SK-N-MC (cell line): ENCODE data around the gene SLC35E1.

Source experiments
- DNase-seq: peaks from one replicate; pipeline ENCODE4 v3.0.0-alpha.2; 2011; ENCODE audit warnings: low read depth, low spot score
- H3K27ac ChIP-seq: fragments of 200-600 bp; sonication (generic); 2 replicates; pipeline ENCODE4 v1.5.1; 2016; ENCODE audit warnings: mixed run types
- H3K36me3 ChIP-seq: fragments of 200-600 bp; sonication (generic); 2 replicates; pipeline ENCODE4 v1.6.1; 2017; ENCODE audit warnings: antibody characterized with exemption, low read length, mixed read lengths; ENCODE audit not compliant: insufficient read depth
- H3K4me3 ChIP-seq: fragments of 200-600 bp; sonication (generic); 2 replicates; pipeline ENCODE4 v1.5.1; 2016
- H3K9ac ChIP-seq: fragments of 200-600 bp; sonication (generic); 2 replicates; pipeline ENCODE4 v1.8.0; 2017; ENCODE audit warnings: mixed run types, mixed read lengths; ENCODE audit not compliant: insufficient read length
- H3K9me3 ChIP-seq: fragments of 200-600 bp; sonication (generic); 2 replicates; pipeline ENCODE4 v1.6.1; 2017; ENCODE audit warnings: low read depth, mild to moderate bottlenecking, antibody characterized with exemption, low read length, moderate library complexity, mixed read lengths
- EZH2 ChIP-seq: fragments of 200-600 bp; sonication (generic); IDR thresholded peaks from one replicate; pipeline ENCODE4 v1.6.1; 2017; ENCODE audit warnings: antibody characterized with exemption
- FOXP2 ChIP-seq: optimal IDR thresholded peaks from 2 replicates; pipeline ENCODE3; 2011; ENCODE audit warnings: mild to moderate bottlenecking, moderate library complexity; ENCODE audit not compliant: insufficient read depth; ENCODE audit errors: extremely low read length, control extremely low read depth
- POLR2AphosphoS5 ChIP-seq: IDR thresholded peaks from 2 replicates; pipeline ENCODE4 v1.6.1; 2012; ENCODE audit warnings: mild to moderate bottlenecking, low read depth, low read length, borderline replicate concordance

The SLC35E1 gene

DNA sequence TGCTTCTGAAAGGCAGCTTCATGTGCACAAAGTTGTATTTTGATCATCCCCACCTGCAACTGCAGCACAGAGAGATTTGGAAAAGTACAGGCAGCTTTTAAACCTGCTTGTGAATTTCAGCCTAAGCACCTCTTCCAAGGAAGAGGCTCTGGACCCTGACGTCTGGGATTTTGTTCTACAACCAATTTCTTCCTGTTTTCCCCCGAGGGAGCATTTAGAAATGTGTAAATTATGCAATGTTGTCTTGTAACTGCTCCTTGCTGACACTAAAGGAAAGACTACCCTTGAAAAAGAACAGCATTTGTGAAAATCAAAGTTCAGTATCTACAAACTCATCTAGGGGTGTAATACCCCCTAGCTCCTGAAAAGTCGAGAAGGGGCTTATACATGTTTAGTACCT is 40.4 kb upstream of the SLC35E1 start:
- DNase-seq = no peak
- Histone ChIP-seq H3K9me3 (no peaks in the 10 kb centered on the region), H3K4me3 (peak overlapping the region; percentile 53), H3K36me3 (no peaks in the 10 kb centered on the region), H3K27ac (peak overlapping the region; percentile 48), H3K9ac (no peak overlapping the region)
- TF ChIP-seq FOXP2 = peak; percentile 73
- no peak for TF ChIP-seq EZH2

DNA sequence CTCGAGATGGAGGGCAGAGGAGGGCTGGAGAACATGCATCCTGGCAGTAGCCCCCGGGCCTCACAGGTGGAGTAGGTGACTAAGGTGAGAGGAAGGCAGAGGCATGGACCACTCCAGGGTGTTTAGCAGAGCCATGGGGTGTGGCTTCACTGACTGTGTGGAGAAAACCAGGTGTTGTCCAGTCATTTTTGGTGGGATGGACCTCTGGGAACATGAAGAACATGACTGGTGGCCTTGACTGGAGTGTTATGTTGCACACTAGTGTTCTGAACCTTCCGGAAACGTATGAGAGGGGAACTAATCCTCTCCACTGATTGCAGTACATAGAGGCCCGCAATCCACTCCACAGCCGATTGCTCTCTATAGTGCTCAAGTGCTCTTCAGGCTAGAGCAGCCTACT is 38.9 kb upstream of the SLC35E1 start:
- no peak overlapping the region for H3K4me3 ChIP-seq
- no peak overlapping the region for H3K27ac ChIP-seq
- H3K36me3 ChIP-seq = no peaks in the 10 kb centered on the region
- TF ChIP-seq POLR2AphosphoS5 (no peak), FOXP2 (no peak), EZH2 (no peak)
- no peaks in the 10 kb centered on the region for H3K9me3 ChIP-seq
- DNase-seq = no peak
- H3K9ac ChIP-seq = no peak overlapping the region

DNA sequence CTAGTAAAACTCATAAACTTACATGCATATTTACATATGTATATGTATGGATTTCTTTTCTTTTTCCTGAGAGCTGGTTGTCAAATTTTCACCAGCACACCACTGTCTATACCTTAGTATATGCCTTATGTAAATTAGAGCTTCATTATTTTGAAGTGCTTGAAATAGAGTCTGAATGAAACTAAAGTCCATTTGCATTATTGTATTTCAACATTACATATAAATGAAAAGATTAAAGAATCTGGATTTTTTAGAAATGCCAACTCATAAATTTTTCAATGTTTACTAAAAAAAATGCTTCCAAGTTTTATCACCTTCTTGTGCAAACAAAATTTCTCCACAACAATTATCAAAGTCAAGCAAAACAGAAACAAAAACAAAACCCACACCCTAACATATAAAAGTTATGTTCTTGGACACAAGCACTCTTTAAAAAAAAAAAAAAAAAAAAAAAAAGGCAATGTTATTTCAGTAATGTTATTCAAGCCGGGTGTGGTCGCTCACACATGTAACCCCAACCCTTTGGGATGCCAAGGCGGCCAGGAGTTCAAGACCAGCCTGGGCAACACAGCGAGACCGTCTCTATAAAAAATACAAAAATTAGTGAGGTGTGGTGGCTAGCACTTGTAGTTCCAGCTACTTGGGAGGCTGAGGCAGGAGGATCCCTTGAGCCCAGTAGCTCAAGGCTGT is 37.4 kb upstream of the SLC35E1 start:
- no peak overlapping the region for H3K9ac ChIP-seq
- H3K27ac ChIP-seq = no peak overlapping the region
- TF ChIP-seq POLR2AphosphoS5 = no peak
- no peak for TF ChIP-seq EZH2
- TF ChIP-seq FOXP2 = no peak
- H3K36me3 ChIP-seq = no peaks in the 10 kb centered on the region
- no peak for DNase-seq
- H3K9me3 ChIP-seq = no peaks in the 10 kb centered on the region
- H3K4me3 ChIP-seq = no peak overlapping the region

DNA sequence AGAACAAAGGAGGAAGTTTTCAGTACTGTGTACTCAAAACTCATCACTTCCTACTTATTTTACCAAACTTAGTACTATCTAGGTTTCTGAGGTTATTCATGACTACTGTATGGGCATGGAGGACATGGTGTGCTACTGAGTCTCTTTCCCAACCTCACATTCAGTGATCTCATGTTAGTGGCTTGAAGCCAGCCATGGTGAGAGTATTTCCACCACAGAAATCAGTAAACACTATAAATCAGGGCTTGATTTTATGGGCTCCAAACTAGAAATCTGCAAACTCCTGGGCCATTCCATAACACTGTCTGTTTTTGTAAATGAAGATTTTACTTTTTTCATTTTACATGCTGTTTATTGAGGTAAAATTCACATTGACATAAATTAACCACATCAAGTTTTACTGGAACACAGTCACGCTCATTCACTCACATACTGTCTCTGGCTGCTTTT is 36.1 kb upstream of the SLC35E1 start:
- Histone ChIP-seq H3K27ac (peak overlapping the region; percentile 74; the same call in 1 of the 2 replicates), H3K9ac (no peak overlapping the region), H3K36me3 (no peaks in the 10 kb centered on the region), H3K4me3 (no peak overlapping the region), H3K9me3 (no peaks in the 10 kb centered on the region)
- TF ChIP-seq POLR2AphosphoS5 = no peak
- no peak for TF ChIP-seq EZH2
- DNase-seq = no peak

DNA sequence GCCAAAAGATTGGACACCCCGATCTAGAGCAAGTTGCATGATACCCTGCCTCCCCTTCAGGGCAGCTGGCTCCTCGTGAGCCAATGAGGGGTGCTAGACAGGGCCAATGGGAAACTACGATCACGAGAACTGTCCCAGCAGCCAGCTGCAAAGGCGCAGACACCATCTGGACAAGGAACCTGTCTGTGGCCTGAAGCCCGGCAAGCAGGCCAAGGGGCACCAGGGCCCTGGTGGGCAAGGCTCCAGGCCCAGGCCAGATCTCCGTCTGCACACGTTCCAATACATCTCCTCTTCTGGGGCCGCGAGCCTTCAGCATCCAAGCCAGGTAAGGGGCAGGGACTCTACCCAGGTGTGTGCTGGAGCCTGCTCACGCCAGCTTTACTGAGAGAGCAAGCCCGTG is 35.6 kb upstream of the SLC35E1 start:
- H3K27ac ChIP-seq = no peak overlapping the region
- H3K9ac ChIP-seq = no peak overlapping the region
- H3K9me3 ChIP-seq = no peaks in the 10 kb centered on the region
- no peak for TF ChIP-seq EZH2
- TF ChIP-seq FOXP2 = no peak
- TF ChIP-seq POLR2AphosphoS5 = no peak
- no peak overlapping the region for H3K4me3 ChIP-seq
- no peaks in the 10 kb centered on the region for H3K36me3 ChIP-seq
- DNase-seq = no peak

DNA sequence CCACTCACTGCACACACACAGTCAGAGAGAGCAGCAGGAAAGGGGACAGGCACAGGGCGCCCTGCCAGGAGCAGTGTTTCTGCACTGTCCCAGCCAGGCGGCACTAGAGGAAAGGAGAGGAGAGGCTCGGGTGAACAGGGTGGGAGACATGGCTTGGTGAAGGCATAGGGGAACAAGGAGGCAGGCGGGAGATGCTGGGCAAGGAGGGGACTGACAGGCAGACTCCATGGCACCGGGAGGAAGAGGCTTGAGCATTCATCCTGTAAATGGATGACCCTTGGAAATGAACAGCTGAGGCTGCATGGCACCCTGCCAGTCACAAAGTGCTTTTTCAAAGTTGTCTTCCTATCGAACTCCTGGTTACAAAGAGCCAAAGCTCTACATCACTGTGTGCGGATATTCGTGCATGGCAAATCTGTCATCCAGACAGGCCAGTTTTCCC is 33.4 kb upstream of the SLC35E1 start:
- Histone ChIP-seq H3K36me3 (no peaks in the 10 kb centered on the region), H3K9me3 (no peaks in the 10 kb centered on the region), H3K4me3 (no peak overlapping the region), H3K27ac (no peak overlapping the region), H3K9ac (no peak overlapping the region)
- TF ChIP-seq FOXP2 = no peak
- TF ChIP-seq POLR2AphosphoS5 = no peak
- no peak for TF ChIP-seq EZH2
- no peak for DNase-seq

DNA sequence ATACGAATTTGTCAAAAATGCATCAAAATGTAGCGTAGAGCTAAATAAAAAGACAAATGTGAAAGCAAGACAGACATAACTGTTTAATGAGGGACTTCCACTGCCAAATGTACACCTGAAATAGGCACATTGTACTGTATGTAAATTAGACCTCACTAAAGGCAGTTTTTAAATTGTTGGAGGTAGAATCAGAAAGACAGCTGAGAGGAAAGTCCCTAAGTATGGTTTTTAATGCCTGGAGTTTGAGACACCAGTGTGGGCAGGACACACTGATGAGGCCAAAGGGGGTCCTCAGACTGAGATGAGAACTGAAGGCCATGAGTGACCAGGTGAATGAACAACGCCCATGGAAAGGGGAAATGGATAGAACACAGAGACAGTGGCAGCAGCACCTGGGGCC is 32.9 kb upstream of the SLC35E1 start:
- Histone ChIP-seq H3K9ac (no peak overlapping the region), H3K27ac (no peak overlapping the region), H3K9me3 (no peaks in the 10 kb centered on the region), H3K36me3 (no peaks in the 10 kb centered on the region), H3K4me3 (no peak overlapping the region)
- TF ChIP-seq EZH2 (no peak), POLR2AphosphoS5 (no peak), FOXP2 (no peak)
- DNase-seq = no peak

DNA sequence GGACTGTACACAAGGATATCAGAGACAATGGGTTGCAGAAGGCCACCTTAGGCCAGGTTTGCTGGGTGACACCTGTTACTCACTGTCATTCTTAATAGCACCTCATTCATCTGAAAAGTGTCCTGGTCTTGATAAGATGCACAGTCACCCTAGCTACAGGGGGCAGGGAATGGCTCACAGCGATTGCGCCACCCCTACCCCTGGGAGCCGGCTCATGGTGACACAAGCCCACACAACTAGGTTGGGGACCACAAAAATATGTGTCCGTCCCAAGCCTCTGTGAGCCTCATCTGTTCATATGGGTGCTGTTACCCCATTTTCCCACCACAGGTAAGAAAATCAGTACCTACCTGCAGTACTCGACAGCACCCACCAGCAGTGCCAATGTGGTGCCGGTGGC is 32.4 kb upstream of the SLC35E1 start:
- Histone ChIP-seq H3K27ac (no peak overlapping the region), H3K4me3 (no peak overlapping the region), H3K9me3 (no peaks in the 10 kb centered on the region), H3K36me3 (no peaks in the 10 kb centered on the region), H3K9ac (no peak overlapping the region)
- no peak for DNase-seq
- no peak for TF ChIP-seq POLR2AphosphoS5
- TF ChIP-seq FOXP2 = no peak
- no peak for TF ChIP-seq EZH2

DNA sequence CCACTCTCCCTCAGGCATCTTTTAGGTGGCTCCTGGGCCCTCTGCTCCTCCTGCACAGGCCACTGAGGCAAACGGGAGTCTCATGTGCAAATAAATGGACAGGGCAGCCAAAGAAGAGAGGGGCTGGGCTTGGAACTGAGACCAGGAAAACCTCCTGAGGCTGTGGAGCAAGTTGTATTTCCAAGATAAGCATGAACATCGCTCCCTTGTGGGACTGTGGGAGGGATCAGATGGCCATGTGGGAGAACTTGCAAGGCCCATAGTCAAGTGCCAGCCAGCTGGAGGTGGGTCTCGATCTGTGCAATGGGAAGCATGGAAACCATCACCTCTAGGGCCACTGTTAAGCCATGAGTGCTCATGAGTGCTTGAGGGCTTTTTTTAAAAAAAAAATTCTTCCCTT is 30.9 kb upstream of the SLC35E1 start:
- H3K36me3 ChIP-seq = no peaks in the 10 kb centered on the region
- no peak overlapping the region for H3K4me3 ChIP-seq
- no peak overlapping the region for H3K9ac ChIP-seq
- H3K27ac ChIP-seq = no peak overlapping the region
- no peaks in the 10 kb centered on the region for H3K9me3 ChIP-seq
- DNase-seq = no peak
- TF ChIP-seq EZH2 (no peak), POLR2AphosphoS5 (no peak), FOXP2 (no peak)

DNA sequence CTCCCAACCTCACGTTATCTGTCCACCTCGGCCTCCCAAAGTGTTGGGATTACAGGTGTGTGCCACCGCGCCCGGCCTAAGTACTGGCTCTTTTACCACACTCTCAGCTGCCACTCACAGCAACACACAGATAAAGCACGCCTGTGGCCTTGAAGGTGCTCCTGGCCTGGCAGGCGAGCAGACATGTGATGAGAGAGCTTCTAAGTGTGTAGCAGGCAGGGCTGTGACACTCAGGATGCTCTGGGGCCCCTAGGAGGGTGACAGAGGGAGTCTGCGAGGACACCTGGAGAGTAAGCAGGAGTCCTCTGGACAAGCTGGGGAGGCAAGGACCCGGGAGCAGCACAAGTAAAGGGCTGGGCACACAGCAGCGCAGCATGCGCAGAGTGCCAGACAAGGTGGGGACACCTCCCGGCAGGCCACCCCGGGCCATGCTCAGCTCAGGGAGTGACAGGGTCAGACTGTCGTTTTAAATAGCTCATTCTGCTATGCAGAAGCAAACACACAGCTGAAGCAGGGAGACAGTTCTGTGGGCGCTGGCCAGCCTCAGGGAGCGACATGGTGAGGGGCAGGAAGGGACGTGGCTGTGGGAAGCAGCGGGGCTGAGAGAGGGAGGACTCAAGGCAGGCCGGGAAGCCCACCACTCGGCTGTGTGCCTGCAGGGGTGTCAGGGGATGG is 29.3 kb upstream of the SLC35E1 start:
- H3K27ac ChIP-seq = no peak overlapping the region
- no peak overlapping the region for H3K4me3 ChIP-seq
- no peaks in the 10 kb centered on the region for H3K9me3 ChIP-seq
- DNase-seq = no peak
- no peak overlapping the region for H3K9ac ChIP-seq
- TF ChIP-seq POLR2AphosphoS5 = no peak
- H3K36me3 ChIP-seq = no peaks in the 10 kb centered on the region
